ENCODE results near the gene DERL3. TPM values are rescaled to one million over a fixed set of nuclear protein-coding genes. Genes with fewer than 3 reads are reported as not detected.
"Not testable (repeated sequence)": the region's sequence is repeated elsewhere in the genome, so short reads cannot be mapped to it uniquely, and the experiment has no call there.

DERL3 gene
- total RNA-seq = 1 to 10 TPM; 5.7 to 7.1 (median 6.9) TPM

DNA sequence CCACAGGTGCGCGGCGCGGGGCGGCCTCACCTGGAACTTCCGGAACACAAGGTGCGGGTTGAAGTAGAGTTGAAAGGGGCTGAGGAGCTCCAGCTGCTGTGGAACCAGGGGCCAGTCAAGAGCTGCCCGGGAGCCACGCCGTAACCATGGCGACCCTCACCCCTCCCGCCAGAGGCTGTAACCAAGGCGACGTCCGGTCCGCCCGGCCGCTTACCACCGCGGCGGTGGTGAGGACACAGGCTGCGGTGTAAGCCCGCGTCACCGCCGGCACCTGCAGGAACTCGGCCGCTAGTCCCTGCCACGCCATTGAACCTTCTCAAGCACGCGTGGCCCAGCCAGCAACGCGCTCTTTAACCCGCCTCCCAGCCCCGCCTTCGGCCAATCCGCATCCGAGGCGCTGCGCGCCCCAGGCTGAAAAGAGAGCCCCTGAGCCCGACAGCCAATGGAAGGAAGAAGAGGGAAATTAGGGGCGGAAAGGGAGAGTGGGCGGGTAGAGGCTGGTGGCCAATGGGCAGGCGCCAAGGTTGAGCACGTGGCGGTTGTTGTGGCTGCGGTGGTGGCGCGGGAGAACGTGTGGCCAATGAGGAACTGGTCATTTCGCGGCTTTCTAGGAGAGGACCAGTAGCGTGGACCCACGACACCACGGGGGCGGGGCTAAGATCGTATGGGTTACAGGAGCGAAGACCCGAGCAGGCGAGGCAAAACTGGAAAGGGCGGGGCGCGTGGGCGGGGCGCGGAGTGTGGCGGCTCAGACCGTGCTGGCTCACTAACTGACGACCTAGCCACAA is at the start of gene DERL3:
DERL3 (minus strand) TSS at position 326 of the 788 bp plus-strand sequence; CDS start at position 307, 19 bp downstream.
- ATAC-seq = peak; percentile 89 to 90
- Mint-ChIP-seq H3K36me3 (ENCODE audit: insufficient read depth) (peaks cover 3% of the 10 kb centered on the region), H3K27me3 (ENCODE audit: low read depth) (no peaks in the 10 kb centered on the region), H3K9me3 (no peaks in the 10 kb centered on the region), H3K4me3 (peak within 1 kb of the TSS; percentile 88), H3K4me1 (ENCODE audit: low read depth) (peaks cover 19% of the 10 kb centered on the region)
- peak; percentile 92 for DNase-seq

DNA sequence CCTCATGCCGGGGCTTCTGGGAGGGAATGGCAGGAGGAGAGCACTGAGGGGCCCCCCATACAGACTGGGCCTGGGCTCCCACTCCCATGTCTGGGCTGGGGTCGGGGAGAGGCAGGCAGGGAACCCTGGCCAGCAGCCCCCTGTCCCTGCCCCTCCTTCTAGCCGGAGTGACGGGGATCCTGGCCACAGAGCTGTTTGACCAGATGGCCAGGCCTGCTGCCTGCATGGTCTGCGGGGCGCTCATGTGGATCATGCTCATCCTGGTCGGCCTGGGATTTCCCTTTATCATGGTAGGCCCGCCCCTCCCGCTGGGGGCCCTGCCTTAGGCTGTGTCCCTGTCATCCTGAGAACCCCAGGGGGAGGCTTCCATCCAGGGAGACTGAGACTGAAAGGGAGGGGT is 45.3 kb upstream of the DERL3 start:
- ATAC-seq = no peak
- Mint-ChIP-seq H3K4me3 (no peak overlapping the region), H3K4me1 (ENCODE audit: low read depth) (no peaks in the 10 kb centered on the region), H3K36me3 (ENCODE audit: insufficient read depth) (peaks cover 13% of the 10 kb centered on the region), H3K27me3 (ENCODE audit: low read depth) (no peaks in the 10 kb centered on the region), H3K9me3 (no peaks in the 10 kb centered on the region)
- no peak for DNase-seq

DNA sequence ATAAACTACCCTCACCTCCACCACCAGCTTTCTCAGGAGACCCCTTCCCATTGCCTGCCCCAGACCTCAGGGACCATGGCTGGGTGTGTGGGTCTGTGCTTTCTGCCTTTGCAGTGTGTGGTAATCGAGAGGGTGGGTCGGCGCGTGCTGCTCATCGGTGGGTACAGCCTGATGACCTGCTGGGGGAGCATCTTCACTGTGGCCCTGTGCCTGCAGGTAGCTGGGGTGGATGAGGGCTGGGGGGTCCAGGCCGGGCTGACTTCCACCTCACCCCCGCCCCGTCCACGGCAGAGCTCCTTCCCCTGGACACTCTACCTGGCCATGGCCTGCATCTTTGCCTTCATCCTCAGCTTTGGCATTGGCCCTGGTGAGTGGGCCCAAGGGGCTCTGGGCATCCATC is 44.9 kb upstream of the DERL3 start:
- Mint-ChIP-seq H3K36me3 (ENCODE audit: insufficient read depth) (peaks cover 13% of the 10 kb centered on the region), H3K4me1 (ENCODE audit: low read depth) (no peaks in the 10 kb centered on the region), H3K4me3 (no peak overlapping the region), H3K27me3 (ENCODE audit: low read depth) (no peaks in the 10 kb centered on the region), H3K9me3 (no peaks in the 10 kb centered on the region)
- ATAC-seq (no peak), DNase-seq (no peak)

DNA sequence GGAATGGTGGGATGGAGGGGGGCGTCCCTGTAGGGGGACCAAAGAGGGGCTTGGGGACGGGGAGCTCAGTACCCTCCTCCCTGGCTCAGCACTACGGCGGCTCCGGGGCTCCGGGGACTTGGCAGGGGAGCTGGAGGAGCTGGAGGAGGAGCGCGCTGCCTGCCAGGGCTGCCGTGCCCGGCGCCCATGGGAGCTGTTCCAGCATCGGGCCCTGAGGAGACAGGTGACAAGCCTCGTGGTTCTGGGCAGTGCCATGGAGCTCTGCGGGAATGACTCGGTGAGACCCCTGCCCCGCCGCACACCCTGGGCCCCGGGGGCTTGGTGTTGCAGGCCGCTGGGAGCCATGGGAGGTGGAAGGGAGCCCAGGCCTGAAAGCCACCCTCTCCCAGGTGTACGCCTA is 43.6 kb upstream of the DERL3 start:
- Mint-ChIP-seq H3K36me3 (ENCODE audit: insufficient read depth) (peaks cover 16% of the 10 kb centered on the region), H3K27me3 (ENCODE audit: low read depth) (no peaks in the 10 kb centered on the region), H3K4me1 (ENCODE audit: low read depth) (no peaks in the 10 kb centered on the region), H3K9me3 (no peaks in the 10 kb centered on the region), H3K4me3 (no peak overlapping the region)
- no peak for ATAC-seq
- no peak for DNase-seq

DNA sequence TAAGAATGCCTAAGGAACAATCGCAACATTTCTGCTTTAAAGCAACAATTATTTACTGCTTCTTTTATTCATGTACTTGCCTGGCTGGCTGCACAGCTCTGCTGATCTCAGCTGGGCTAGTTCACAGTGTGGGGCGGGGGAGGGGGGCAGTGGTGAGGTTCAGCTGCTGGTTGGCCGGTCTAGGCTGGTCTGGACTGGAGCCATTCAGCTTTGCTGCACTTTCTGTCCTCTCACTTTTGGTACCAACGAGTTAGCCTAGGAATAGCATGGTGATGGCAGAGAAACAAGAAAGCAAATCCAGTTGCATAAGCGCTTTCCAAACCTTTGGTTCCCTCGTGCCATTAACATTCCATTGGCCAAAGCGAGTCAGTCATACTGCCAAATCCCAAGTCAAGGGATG is 39.4 kb upstream of the DERL3 start:
- DNase-seq (no peak), ATAC-seq (no peak)
- H3K9me3 Mint-ChIP-seq = no peaks in the 10 kb centered on the region
- no peaks in the 10 kb centered on the region for H3K27me3 Mint-ChIP-seq (ENCODE audit: low read depth)
- H3K36me3 Mint-ChIP-seq (ENCODE audit: insufficient read depth) = peaks cover 19% of the 10 kb centered on the region
- H3K4me3 Mint-ChIP-seq = no peak overlapping the region
- H3K4me1 Mint-ChIP-seq (ENCODE audit: low read depth) = no peaks in the 10 kb centered on the region

DNA sequence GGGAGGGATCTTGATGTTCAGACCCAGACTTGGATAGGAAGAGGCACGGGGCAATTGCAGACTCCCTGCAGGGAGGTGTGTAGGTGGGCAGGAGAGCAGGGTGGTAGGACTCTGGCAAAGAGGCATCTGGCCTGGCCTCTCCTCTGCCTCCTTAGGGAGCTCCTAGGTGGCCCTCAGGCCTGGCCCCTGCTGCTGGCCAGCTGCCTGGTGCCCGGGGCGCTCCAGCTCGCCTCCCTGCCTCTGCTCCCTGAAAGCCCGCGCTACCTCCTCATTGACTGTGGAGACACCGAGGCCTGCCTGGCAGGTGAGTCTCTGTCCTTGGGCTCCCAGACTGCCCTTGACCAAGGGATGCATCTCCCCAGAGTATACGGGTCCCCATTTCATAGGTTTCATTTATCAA is 38.8 kb upstream of the DERL3 start:
- ATAC-seq = no peak
- H3K4me3 Mint-ChIP-seq = no peak overlapping the region
- no peak for DNase-seq
- no peaks in the 10 kb centered on the region for H3K27me3 Mint-ChIP-seq (ENCODE audit: low read depth)
- H3K36me3 Mint-ChIP-seq (ENCODE audit: insufficient read depth) = peaks cover 19% of the 10 kb centered on the region
- no peaks in the 10 kb centered on the region for H3K4me1 Mint-ChIP-seq (ENCODE audit: low read depth)
- no peaks in the 10 kb centered on the region for H3K9me3 Mint-ChIP-seq

DNA sequence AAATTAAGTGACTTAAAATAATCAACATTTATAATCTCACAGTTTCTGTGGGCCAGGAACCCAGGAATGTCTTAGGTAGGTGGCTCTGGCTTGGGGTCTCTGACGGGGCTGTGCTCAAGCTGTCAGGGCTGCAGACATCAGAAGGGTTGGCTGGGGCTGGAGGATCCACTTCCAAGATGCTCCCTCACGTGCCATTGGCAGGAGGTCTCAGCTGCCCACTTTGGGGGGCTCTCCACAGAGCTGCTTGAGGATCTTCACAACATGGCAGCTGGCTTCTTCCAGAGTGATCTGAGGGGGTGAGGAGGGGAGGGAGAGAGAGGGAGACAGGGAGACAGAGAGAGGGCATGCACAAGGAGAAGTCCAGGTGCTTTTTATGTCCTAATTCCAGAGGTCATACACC is 37.0 kb upstream of the DERL3 start:
- Mint-ChIP-seq H3K4me3 (no peak overlapping the region), H3K9me3 (no peaks in the 10 kb centered on the region), H3K27me3 (ENCODE audit: low read depth) (no peaks in the 10 kb centered on the region), H3K4me1 (ENCODE audit: low read depth) (no peaks in the 10 kb centered on the region), H3K36me3 (ENCODE audit: insufficient read depth) (peaks cover 16% of the 10 kb centered on the region)
- ATAC-seq = no peak
- no peak for DNase-seq

DNA sequence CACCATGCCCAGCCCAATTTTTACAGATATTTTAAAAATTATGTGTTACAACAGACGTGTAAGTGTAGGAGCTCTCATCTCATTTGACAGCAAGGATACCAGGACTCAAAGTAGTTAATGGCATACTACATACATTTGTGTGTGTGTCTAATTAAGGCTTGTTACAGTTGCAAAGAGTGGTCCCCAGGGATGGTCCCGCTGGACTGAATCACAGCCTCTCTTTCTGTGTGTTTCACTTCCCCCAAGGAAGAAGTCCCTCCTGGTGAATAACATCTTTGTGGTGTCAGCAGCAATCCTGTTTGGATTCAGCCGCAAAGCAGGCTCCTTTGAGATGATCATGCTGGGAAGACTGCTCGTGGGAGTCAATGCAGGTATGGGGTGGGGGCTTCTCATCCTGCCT is 36.1 kb upstream of the DERL3 start:
- ATAC-seq = no peak
- peaks cover 15% of the 10 kb centered on the region for H3K36me3 Mint-ChIP-seq (ENCODE audit: insufficient read depth)
- no peaks in the 10 kb centered on the region for H3K9me3 Mint-ChIP-seq
- DNase-seq = no peak
- no peak overlapping the region for H3K4me3 Mint-ChIP-seq
- H3K27me3 Mint-ChIP-seq (ENCODE audit: low read depth) = no peaks in the 10 kb centered on the region
- no peaks in the 10 kb centered on the region for H3K4me1 Mint-ChIP-seq (ENCODE audit: low read depth)

DNA sequence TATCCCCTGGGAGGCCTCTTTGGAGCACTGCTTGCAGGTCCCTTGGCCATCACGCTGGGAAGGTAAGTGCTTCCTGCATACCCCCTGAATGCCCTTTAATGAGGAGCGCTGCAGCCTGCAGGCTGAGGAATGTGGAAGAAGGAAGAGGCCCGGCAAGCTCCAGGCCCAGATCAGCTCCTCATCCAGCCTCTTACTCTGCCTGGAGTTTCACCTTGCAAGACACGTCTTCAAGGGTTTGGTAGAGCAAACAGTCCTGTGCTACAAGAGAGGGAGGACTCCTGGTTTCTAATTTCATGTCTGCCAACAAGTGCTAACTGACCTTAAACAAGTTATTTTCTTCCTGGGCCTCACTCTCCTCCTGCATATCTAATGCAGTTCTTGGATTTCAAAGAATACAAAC is 29.8 kb upstream of the DERL3 start:
- Mint-ChIP-seq H3K36me3 (ENCODE audit: insufficient read depth) (peaks cover 16% of the 10 kb centered on the region), H3K4me3 (no peak overlapping the region), H3K4me1 (ENCODE audit: low read depth) (no peaks in the 10 kb centered on the region), H3K27me3 (ENCODE audit: low read depth) (no peaks in the 10 kb centered on the region), H3K9me3 (no peaks in the 10 kb centered on the region)
- DNase-seq (no peak), ATAC-seq (no peak)

DNA sequence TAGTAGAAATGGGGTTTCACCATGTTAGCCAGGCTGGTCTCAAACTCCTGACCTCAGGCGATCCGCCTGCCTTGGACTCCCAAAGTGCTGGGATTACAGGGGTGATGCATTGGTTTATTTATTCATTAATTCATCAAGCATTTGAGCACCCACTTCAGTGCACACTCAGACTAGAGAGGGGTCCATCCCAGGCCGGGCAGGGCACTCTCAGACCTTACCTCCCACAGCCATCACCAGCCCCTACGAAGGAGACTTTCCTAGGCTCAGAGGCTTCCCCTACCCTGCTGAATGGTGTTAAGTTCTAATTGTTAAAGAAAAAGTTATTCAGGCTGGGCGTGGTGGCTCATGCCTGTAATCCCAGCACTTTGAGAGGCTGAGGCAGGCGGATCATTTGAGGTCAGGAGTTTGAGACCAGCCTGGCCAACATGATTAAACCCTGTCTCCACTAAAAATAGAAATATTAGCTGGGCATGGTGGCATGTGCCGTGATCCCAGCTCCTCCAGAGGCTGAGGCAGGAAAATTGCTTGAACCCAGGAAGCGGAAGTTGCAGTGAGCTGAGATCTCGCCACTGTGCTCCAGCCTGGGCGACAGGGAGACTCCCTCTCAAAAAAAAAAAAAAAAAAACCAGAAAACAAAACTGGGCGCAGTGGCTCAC is 25.8 kb upstream of the DERL3 start:
- ATAC-seq; H3K4me3 Mint-ChIP-seq; H3K4me1 Mint-ChIP-seq (ENCODE audit: low read depth); DNase-seq; H3K9me3 Mint-ChIP-seq; H3K27me3 Mint-ChIP-seq (ENCODE audit: low read depth): not testable (repeated sequence)
- H3K36me3 Mint-ChIP-seq (ENCODE audit: insufficient read depth) = peaks cover 11% of the 10 kb centered on the region

DNA sequence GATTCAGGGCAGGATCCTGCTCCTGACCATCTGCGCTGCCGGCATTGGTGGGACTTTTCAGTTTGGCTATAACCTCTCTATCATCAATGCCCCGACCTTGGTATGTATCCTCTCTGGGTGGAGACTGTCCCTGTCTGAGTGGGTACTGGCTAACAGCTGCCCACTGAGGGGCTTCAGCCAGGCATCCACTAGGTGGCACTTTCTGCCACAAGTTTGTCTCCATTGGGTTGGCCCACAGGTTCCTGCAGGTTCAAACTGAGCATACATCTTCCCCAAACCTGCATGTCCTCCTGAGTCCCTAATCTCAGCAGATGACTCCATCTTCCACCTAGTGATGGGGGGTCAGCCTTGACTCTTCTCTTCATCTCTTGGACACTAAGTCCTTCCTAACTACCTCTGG is 23.3 kb upstream of the DERL3 start:
- ATAC-seq (no peak), DNase-seq (no peak)
- H3K9me3 Mint-ChIP-seq = no peaks in the 10 kb centered on the region
- H3K4me1 Mint-ChIP-seq (ENCODE audit: low read depth) = peaks cover 14% of the 10 kb centered on the region
- no peak overlapping the region for H3K4me3 Mint-ChIP-seq
- H3K36me3 Mint-ChIP-seq (ENCODE audit: insufficient read depth) = peaks cover 6% of the 10 kb centered on the region
- H3K27me3 Mint-ChIP-seq (ENCODE audit: low read depth) = no peaks in the 10 kb centered on the region

DNA sequence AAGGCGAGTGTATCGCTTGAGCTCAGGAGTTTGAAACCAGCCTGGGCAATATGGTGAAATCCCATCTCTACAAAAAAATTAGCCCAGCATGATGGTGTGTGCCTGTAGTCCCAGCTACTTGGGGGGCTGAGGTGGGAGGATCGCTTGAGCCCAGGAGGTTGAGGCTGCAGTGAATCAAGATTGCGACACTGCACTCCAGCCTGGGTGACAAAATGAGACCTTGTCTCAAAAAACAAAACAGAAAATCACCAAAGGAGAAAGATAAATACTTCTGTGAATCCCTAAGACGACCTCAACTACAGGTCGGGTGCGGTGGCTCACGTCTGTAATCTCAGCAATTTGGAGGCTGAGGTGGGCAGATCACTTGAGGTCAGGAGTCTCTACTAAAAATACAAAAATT is 21.4 kb upstream of the DERL3 start:
- not testable (repeated sequence) for H3K36me3 Mint-ChIP-seq (ENCODE audit: insufficient read depth); DNase-seq; H3K4me3 Mint-ChIP-seq; ATAC-seq; H3K27me3 Mint-ChIP-seq (ENCODE audit: low read depth); H3K9me3 Mint-ChIP-seq
- peaks cover 18% of the 10 kb centered on the region for H3K4me1 Mint-ChIP-seq (ENCODE audit: low read depth)

DNA sequence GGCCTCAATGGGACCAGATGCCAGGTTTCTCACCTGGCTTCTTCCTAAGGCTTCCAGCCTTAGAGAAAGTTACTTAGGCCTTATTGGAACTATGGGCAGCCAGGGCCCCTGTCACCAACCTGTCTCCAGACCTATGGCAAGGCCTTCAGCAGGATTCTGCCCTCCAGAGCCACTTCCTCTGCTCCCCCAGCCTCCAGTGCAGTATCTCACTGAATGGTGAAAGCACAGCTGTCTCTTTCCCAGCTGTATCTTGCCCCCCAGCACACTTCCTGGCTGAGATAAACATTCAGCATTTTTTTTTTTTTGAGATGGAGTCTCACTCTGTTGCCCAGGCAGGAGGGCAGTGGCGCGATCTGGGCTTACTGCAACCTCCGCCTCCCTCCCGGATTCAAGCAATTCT is 20.4 kb upstream of the DERL3 start:
- Mint-ChIP-seq H3K4me1 (ENCODE audit: low read depth) (peaks cover 18% of the 10 kb centered on the region), H3K9me3 (no peaks in the 10 kb centered on the region), H3K36me3 (ENCODE audit: insufficient read depth) (peaks cover 2% of the 10 kb centered on the region), H3K4me3 (peak overlapping the region; percentile 87), H3K27me3 (ENCODE audit: low read depth) (no peaks in the 10 kb centered on the region)
- ATAC-seq (no peak), DNase-seq (no peak)

DNA sequence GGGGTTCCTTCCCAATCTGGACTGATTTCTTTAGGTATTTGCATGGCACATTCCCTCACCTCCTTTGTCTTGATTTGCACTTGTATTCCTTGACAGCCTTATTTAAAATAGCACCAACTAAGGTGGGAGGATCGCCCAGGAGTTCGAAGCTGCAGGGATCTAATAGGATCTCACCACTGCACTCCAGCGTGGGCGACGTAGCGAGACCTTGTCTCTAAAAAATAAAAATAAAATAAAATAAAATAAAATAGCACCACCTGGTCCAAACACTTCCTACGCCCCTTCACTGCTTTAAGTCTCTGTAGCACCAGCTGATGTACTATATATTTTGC is 19.6 kb upstream of the DERL3 start:
- no peaks in the 10 kb centered on the region for H3K27me3 Mint-ChIP-seq (ENCODE audit: low read depth)
- no peaks in the 10 kb centered on the region for H3K36me3 Mint-ChIP-seq (ENCODE audit: insufficient read depth)
- peaks cover 18% of the 10 kb centered on the region for H3K4me1 Mint-ChIP-seq (ENCODE audit: low read depth)

More for the DNA sequence above, 19.6 kb upstream of the DERL3 start:
- H3K4me3 Mint-ChIP-seq = peak overlapping the region; percentile 87
- no peak for DNase-seq
- ATAC-seq = no peak
- no peaks in the 10 kb centered on the region for H3K9me3 Mint-ChIP-seq
